Body of pancreas (tissue), 4 donors: ENCODE data around the gene ROS1. TPM values are rescaled to one million over a fixed set of nuclear protein-coding genes. Genes with fewer than 3 reads are reported as not detected.
"Not testable (repeated sequence)": the region's sequence is repeated elsewhere in the genome, so short reads cannot be mapped to it uniquely, and the experiment has no call there.

Experiments used
- ATAC-seq: fragments of 150-250 bp; one replicate; pipeline ENCODE4 v1.9.1; 2016
- DNase-seq, 4 donors: peaks; one replicate each; pipeline ENCODE4 v3.0.0-alpha.2; 2019
- H3K27ac ChIP-seq, 4 donors: fragments of 200-600 bp; sonication (generic); 1 replicate in 3 of 4; 2 replicates in 1 of 4; pipeline versions ENCODE4 v1.5.1 to v1.6.1; 2016 to 2019; ENCODE audit warnings: mild to moderate bottlenecking in 1 of 4, mixed read lengths in 1 of 4, moderate library complexity in 1 of 4
- H3K27me3 ChIP-seq, 2 donors: fragments of 200-600 bp; sonication (generic); one replicate each; pipeline ENCODE4 v1.6.0; 2016; ENCODE audit warnings: mild to moderate bottlenecking in 1 of 2
- H3K36me3 ChIP-seq, 2 donors: fragments of 200-600 bp; sonication (generic); replicated peaks in 1 of 2; 2 replicates each; pipeline ENCODE4 v1.5.1; 2016; ENCODE audit warnings: low read depth in 2 of 2; ENCODE audit not compliant: insufficient read depth in 1 of 2
- H3K4me1 ChIP-seq: fragments of 200-600 bp; sonication (generic); one replicate; pipeline ENCODE4 v1.6.0; 2016
- H3K4me3 ChIP-seq, 2 donors: fragments of 200-600 bp; sonication (generic); 1 replicate in 1 of 2; 2 replicates in 1 of 2; pipeline ENCODE4 v1.5.1; 2016 to 2019
- H3K9me3 ChIP-seq, 3 donors: fragments of 200-600 bp; sonication (generic); 1 replicate in 2 of 3; 2 replicates in 1 of 3; pipeline ENCODE4 v1.5.1; 2016
- CTCF ChIP-seq, 7 experiments: fragments of 450-650 bp in 4 of 7; fragments of 200-600 bp in 3 of 7; sonication (generic) in 3 of 7; IDR thresholded peaks; one replicate each; pipeline ENCODE4 v1.5.1; 2016 to 2019; ENCODE audit warnings: antibody characterized with exemption in 7 of 7
- POLR2A ChIP-seq, 3 donors: fragments of 450-650 bp; IDR thresholded peaks; one replicate each; pipeline ENCODE4 v1.6.1; 2016; ENCODE audit warnings: antibody characterized with exemption in 3 of 3, mild to moderate bottlenecking in 2 of 3
- WGBS, 2 donors: methylation state at CpG; one replicate each; pipeline ENCODE4 v1.1.5; 2017; 5-methylcytosine and 5-hydroxymethylcytosine counted together
- intact Hi-C: fragments of 100-400 bp; cut with DNase I; formaldehyde crosslinking; loops from one replicate; pipeline ENCODE4 v1.15.1; 2023
- total RNA-seq, 2 donors: library from RNA; depleted of rRNA; stranded (reverse); fragments of >200 nt; gene quantifications; one replicate each; pipeline ENCODE4 v1.1.0, GENCODE V29; 2016

Gene ROS1
- total RNA-seq, 2 donors from 2014 or later: not detected

GRCh38 chr6:117264692-117265409, 160.9 kb downstream of the ROS1 start:
- DNase-seq (no peak), ATAC-seq (peak; percentile 26)
- no peaks in the 10 kb centered on the region for H3K36me3 ChIP-seq
- peak overlapping the region in 1 of 2 donors; percentile 29 for H3K4me3 ChIP-seq
- no peaks in the 10 kb centered on the region for H3K9me3 ChIP-seq
- no peak overlapping the region for H3K27ac ChIP-seq
- peaks cover 0 to 38% of the 10 kb centered on the region in 2 donors for H3K27me3 ChIP-seq
- peaks cover 23% of the 10 kb centered on the region for H3K4me1 ChIP-seq
- WGBS, 2 donors: 2% methylated on average over 39 of the region's 39 CpGs
- intact Hi-C loops: no loop called here
- TF ChIP-seq POLR2A (IDR thresholded peaks at IDR 0.05) (no peak), CTCF (IDR thresholded peaks at IDR 0.05) (no peak)

GRCh38 chr6:117264369-117264691, 161.4 kb downstream of the ROS1 start:
- Histone ChIP-seq H3K27ac (no peak overlapping the region), H3K4me3 (peak overlapping the region in 1 of 2 donors; percentile 29), H3K4me1 (peaks cover 22% of the 10 kb centered on the region), H3K9me3 (no peaks in the 10 kb centered on the region), H3K27me3 (peaks cover 0 to 34% of the 10 kb centered on the region in 2 donors), H3K36me3 (no peaks in the 10 kb centered on the region)
- intact Hi-C loops: no loop called here
- ATAC-seq (peak; percentile 13), DNase-seq (no peak)
- WGBS, 2 donors: 1 to 3% methylated on average over 8 of the region's 8 CpGs
- TF ChIP-seq CTCF (IDR thresholded peaks at IDR 0.05) (no peak), POLR2A (IDR thresholded peaks at IDR 0.05) (no peak)

GRCh38 chr6:117263353-117263927, 162.3 kb downstream of the ROS1 start:
- 7 to 12% methylated on average over 21 to 27 of the region's 27 CpGs for WGBS, 2 donors
- peaks cover 0 to 34% of the 10 kb centered on the region in 2 donors for H3K27me3 ChIP-seq
- H3K9me3 ChIP-seq: no peaks in the 10 kb centered on the region
- intact Hi-C loops: no loop called here
- ATAC-seq (no peak), DNase-seq (no peak)
- TF ChIP-seq POLR2A (IDR thresholded peaks at IDR 0.05) (no peak), CTCF (IDR thresholded peaks at IDR 0.05) (no peak)
- peaks cover 22% of the 10 kb centered on the region for H3K4me1 ChIP-seq
- no peak overlapping the region for H3K4me3 ChIP-seq
- H3K36me3 ChIP-seq: no peaks in the 10 kb centered on the region
- no peak overlapping the region for H3K27ac ChIP-seq

GRCh38 chr6:117262799-117263198, 162.9 kb downstream of the ROS1 start:
- no peak for DNase-seq
- peaks cover 0 to 33% of the 10 kb centered on the region in 2 donors for H3K27me3 ChIP-seq
- WGBS, 2 donors: 25 to 30% methylated on average over 8 of the region's 8 CpGs
- no peaks in the 10 kb centered on the region for H3K9me3 ChIP-seq
- H3K27ac ChIP-seq: no peak overlapping the region
- intact Hi-C loops: no loop called here
- TF ChIP-seq CTCF (IDR thresholded peaks at IDR 0.05) (no peak), POLR2A (IDR thresholded peaks at IDR 0.05) (no peak)
- no peak overlapping the region for H3K4me3 ChIP-seq
- ATAC-seq: no peak
- peaks cover 22% of the 10 kb centered on the region for H3K4me1 ChIP-seq
- no peaks in the 10 kb centered on the region for H3K36me3 ChIP-seq

- H3K4me3 ChIP-seq: no peak overlapping the region
- intact Hi-C loops: no loop called here
- TF ChIP-seq POLR2A (IDR thresholded peaks at IDR 0.05) (no peak), CTCF (IDR thresholded peaks at IDR 0.05) (no peak)
- H3K27ac ChIP-seq: no peak overlapping the region
- H3K4me1 ChIP-seq: no peaks in the 10 kb centered on the region
- no peaks in the 10 kb centered on the region for H3K36me3 ChIP-seq
- 66 to 75% methylated on average over 2 of the region's 2 CpGs for WGBS, 2 donors
- H3K27me3 ChIP-seq: no peaks in the 10 kb centered on the region
- DNase-seq: no peak
- no peak for ATAC-seq
- no peaks in the 10 kb centered on the region for H3K9me3 ChIP-seq
These were observed 172.0 kb downstream of the ROS1 start for GRCh38 chr6:117253785-117254184.

- ATAC-seq, H3K4me1 ChIP-seq, H3K27me3 ChIP-seq, H3K36me3 ChIP-seq, DNase-seq, H3K27ac ChIP-seq, H3K9me3 ChIP-seq, H3K4me3 ChIP-seq, intact Hi-C loops: not testable (repeated sequence)
- 78 to 79% methylated on average over 16 to 19 of the region's 20 CpGs for WGBS, 2 donors
These were observed 180.8 kb downstream of the ROS1 start for GRCh38 chr6:117244979-117245378.

GRCh38 chr6:117244571-117244970, 181.2 kb downstream of the ROS1 start:
- DNase-seq, H3K4me1 ChIP-seq: not testable (repeated sequence)

More at GRCh38 chr6:117244571-117244970, 181.2 kb downstream of the ROS1 start:
- H3K27ac ChIP-seq, ATAC-seq, intact Hi-C loops, H3K36me3 ChIP-seq, H3K4me3 ChIP-seq, H3K27me3 ChIP-seq, H3K9me3 ChIP-seq: not testable (repeated sequence)
- WGBS, 2 donors: 61% methylated on average over 11 to 13 of the region's 13 CpGs
